Panc1 (cell line): ENCODE measurements around the gene ZNF319. TPM values are rescaled to one million over a fixed set of nuclear protein-coding genes. Genes with fewer than 3 reads are reported as not detected.

Experiments
- ATAC-seq: fragments of 200-7000 bp; cut with Tn5 transposase; 2 replicates; pipeline ENCODE4 v1.9.1; 2020; ENCODE audit warnings: mild to moderate bottlenecking, moderate library complexity
- BruUV-seq: library from RNA; stranded (reverse); fragments of 400-500 nt; replicated peaks from 2 replicates; lab custom pipeline; 2021; lab: Mats Ljungman, UMichigan
- CTCF ChIA-PET: fragments of 300-600 bp; sonication (Branson Sonifier 250); formaldehyde crosslinking; loops from one replicate; lab custom pipeline; 2022; ENCODE audit warnings: antibody characterized with exemption; lab: Charles Lee
- POLR2A ChIA-PET: fragments of 300-600 bp; sonication (Branson Sonifier 250); formaldehyde crosslinking; loops from one replicate; lab custom pipeline; 2022; ENCODE audit warnings: antibody characterized with exemption; lab: Charles Lee
- DNase-seq: peaks from one replicate; pipeline ENCODE4 v3.0.0-alpha.2; 2010; ENCODE audit warnings: low read depth, low spot score
- H3K27ac ChIP-seq: 2 replicates; pipeline ENCODE4 v1.5.1; 2011; ENCODE audit warnings: mild to moderate bottlenecking, low read length, inconsistent platforms
- H3K27me3 ChIP-seq: fragments of 200-500 bp; sonication (Bioruptor generic); 2 replicates; pipeline ENCODE4 v1.6.0; 2014; ENCODE audit warnings: low read length, inconsistent platforms; ENCODE audit not compliant: control insufficient read depth, insufficient read depth
- H3K36me3 ChIP-seq: fragments of 200-500 bp; sonication (Bioruptor generic); 2 replicates; pipeline ENCODE4 v1.5.1; 2014; ENCODE audit warnings: inconsistent platforms, mild to moderate bottlenecking, low read length, moderate library complexity; ENCODE audit not compliant: control insufficient read depth, insufficient read depth
- H3K4me1 ChIP-seq: 2 replicates; pipeline ENCODE4 v1.5.1; 2011; ENCODE audit warnings: inconsistent platforms, mild to moderate bottlenecking, low read length, moderate library complexity; ENCODE audit not compliant: control insufficient read depth, insufficient read depth
- H3K4me3 ChIP-seq, 2 experiments: 2 replicates each; pipeline ENCODE4 v1.5.1; 2011 to 2012; ENCODE audit warnings: low read depth in 2 of 2, low read length in 2 of 2, mild to moderate bottlenecking in 2 of 2, inconsistent platforms in 1 of 2, moderate library complexity in 1 of 2
- H3K9me3 ChIP-seq: fragments of 200-500 bp; sonication (Bioruptor generic); 2 replicates; pipeline ENCODE4 v1.5.1; 2014; ENCODE audit warnings: low read depth, mild to moderate bottlenecking, inconsistent platforms, low read length, moderate library complexity; ENCODE audit not compliant: control insufficient read depth, insufficient read depth
- POLR2AphosphoS5 ChIP-seq: IDR thresholded peaks from 2 replicates; pipeline ENCODE4 v1.6.1; 2012; ENCODE audit warnings: mild to moderate bottlenecking, low read depth, low read length, moderate library complexity
- SIN3A ChIP-seq: IDR thresholded peaks from 2 replicates; pipeline ENCODE4 v1.6.1; 2012; ENCODE audit warnings: low read depth, mild to moderate bottlenecking, low read length, moderate library complexity, borderline replicate concordance; ENCODE audit not compliant: insufficient read depth
- TCF7L2 ChIP-seq: IDR thresholded peaks from 2 replicates; pipeline ENCODE4 v1.6.1; 2011; ENCODE audit warnings: mild to moderate bottlenecking, low read depth, low read length, inconsistent platforms
- in situ Hi-C: cut with HindIII; loops from 2 replicates; pipeline ENCODE4 v1.10.0; 2016; ENCODE audit warnings: low sequenced_read_pairs, low pct_unique_long_range_greater_than_20kb
- intact Hi-C: fragments of 100-400 bp; cut with micrococcal nuclease; formaldehyde crosslinking; loops from one replicate; pipeline ENCODE4 v1.10.0; 2022; ENCODE audit not compliant: unreplicated experiment
- total RNA-seq: library from RNA; stranded (reverse); gene quantifications from one replicate; pipeline ENCODE4 v1.2.1, GENCODE V29; 2021; ENCODE audit not compliant: unreplicated experiment
- TF ChIP-seq, protein P1 (sequence below): fragments of 450-650 bp; IDR thresholded peaks from 2 replicates; pipeline ENCODE4 v1.5.1; 2017; ENCODE audit warnings: mild to moderate bottlenecking
- TF ChIP-seq, protein P2 (sequence below), 2 experiments: IDR thresholded peaks; 2 replicates each; pipeline ENCODE4 v1.6.1; 2011 to 2012; ENCODE audit warnings: low read depth in 2 of 2, control low read depth in 1 of 2, low read length in 1 of 2, mild to moderate bottlenecking in 1 of 2, moderate library complexity in 1 of 2; ENCODE audit not compliant: insufficient read depth in 1 of 2

ZNF319 gene
- total RNA-seq, 1 experiment from 2014 or later: 6.5 TPM

DNA sequence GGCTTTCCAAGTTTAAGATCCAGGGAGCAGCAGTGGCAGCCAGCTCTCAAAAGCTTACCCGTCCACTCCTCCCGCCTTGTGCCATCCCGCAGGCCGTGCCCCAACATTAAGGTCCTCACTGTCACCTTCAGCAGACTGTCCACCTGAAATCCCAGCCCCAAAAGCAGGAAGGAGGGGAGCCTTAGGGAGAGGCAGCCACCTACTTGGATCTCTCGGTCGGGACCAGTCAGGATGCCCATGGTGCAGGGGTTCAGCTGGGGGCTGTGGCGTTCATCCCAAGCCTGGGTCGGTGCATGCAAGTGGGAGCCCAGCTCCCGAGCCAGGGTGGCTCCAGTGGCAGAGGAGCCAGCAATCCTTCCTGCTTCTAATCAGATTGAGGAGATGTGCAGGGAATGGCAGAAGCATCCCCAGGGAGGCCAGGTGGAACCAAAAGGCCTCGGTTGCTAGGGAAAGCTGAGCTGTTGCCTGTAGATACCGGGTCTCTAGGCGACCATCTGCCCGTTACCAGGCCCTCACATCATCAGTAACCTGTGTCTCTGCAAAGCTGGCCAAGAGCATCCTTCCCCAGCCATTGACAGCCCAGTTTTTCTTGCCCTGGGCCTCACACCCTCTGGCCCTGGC is 54.2 kb downstream of the ZNF319 start:
- no peak for TF ChIP-seq TCF7L2
- no peak for TF ChIP-seq SIN3A
- no peak for TF ChIP-seq POLR2AphosphoS5
- TF ChIP-seq, protein P1, sequence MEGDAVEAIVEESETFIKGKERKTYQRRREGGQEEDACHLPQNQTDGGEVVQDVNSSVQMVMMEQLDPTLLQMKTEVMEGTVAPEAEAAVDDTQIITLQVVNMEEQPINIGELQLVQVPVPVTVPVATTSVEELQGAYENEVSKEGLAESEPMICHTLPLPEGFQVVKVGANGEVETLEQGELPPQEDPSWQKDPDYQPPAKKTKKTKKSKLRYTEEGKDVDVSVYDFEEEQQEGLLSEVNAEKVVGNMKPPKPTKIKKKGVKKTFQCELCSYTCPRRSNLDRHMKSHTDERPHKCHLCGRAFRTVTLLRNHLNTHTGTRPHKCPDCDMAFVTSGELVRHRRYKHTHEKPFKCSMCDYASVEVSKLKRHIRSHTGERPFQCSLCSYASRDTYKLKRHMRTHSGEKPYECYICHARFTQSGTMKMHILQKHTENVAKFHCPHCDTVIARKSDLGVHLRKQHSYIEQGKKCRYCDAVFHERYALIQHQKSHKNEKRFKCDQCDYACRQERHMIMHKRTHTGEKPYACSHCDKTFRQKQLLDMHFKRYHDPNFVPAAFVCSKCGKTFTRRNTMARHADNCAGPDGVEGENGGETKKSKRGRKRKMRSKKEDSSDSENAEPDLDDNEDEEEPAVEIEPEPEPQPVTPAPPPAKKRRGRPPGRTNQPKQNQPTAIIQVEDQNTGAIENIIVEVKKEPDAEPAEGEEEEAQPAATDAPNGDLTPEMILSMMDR: no peak
- TF ChIP-seq, protein P2, sequence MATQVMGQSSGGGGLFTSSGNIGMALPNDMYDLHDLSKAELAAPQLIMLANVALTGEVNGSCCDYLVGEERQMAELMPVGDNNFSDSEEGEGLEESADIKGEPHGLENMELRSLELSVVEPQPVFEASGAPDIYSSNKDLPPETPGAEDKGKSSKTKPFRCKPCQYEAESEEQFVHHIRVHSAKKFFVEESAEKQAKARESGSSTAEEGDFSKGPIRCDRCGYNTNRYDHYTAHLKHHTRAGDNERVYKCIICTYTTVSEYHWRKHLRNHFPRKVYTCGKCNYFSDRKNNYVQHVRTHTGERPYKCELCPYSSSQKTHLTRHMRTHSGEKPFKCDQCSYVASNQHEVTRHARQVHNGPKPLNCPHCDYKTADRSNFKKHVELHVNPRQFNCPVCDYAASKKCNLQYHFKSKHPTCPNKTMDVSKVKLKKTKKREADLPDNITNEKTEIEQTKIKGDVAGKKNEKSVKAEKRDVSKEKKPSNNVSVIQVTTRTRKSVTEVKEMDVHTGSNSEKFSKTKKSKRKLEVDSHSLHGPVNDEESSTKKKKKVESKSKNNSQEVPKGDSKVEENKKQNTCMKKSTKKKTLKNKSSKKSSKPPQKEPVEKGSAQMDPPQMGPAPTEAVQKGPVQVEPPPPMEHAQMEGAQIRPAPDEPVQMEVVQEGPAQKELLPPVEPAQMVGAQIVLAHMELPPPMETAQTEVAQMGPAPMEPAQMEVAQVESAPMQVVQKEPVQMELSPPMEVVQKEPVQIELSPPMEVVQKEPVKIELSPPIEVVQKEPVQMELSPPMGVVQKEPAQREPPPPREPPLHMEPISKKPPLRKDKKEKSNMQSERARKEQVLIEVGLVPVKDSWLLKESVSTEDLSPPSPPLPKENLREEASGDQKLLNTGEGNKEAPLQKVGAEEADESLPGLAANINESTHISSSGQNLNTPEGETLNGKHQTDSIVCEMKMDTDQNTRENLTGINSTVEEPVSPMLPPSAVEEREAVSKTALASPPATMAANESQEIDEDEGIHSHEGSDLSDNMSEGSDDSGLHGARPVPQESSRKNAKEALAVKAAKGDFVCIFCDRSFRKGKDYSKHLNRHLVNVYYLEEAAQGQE (IDR thresholded peaks at IDR 0.05; ENCODE audit: insufficient read depth in 1 of 2, low read depth in 2 of 2, low read length in 1 of 2): no peak
- no TSS peak for BruUV-seq
- H3K4me3 ChIP-seq: no peak overlapping the region

DNA sequence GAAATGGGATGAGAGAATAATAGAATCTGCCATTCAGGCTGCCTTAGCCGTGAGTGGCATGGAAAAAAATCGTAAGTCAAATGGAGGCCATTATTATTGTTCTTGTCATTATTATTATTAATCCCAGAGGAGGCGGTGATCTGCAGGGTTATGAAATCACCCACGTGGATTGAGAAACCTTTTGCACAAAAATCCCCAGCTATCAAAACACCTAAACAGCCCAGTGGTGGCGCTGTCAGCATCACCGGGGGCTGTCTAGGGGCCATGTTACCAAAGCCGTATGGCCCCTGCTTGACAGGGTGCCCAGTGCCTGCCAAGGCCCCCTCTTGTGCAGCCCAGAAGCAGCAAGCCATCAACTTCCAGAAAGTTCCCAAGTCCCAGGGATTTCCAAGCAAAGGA is 54.7 kb downstream of the ZNF319 start:
- ChIA-PET CTCF (no interaction called here), POLR2A (no interaction called here)

More for the DNA sequence above, 54.2 kb downstream of the ZNF319 start:
- ChIA-PET POLR2A (interaction anchor here (0.6 kb wide), 1 partner anchor 430 kb away, joined by 15 read pairs; no protein-coding TSS in a partner anchor), CTCF (no interaction called here)
- Histone ChIP-seq H3K27ac (no peak overlapping the region), H3K9me3 (no peaks in the 10 kb centered on the region), H3K4me1 (no peaks in the 10 kb centered on the region), H3K27me3 (no peaks in the 10 kb centered on the region), H3K36me3 (no peaks in the 10 kb centered on the region)
- ATAC-seq (no peak), DNase-seq (no peak)
- intact Hi-C loops (no loop called here), in situ Hi-C loops (no loop called here)

More for the DNA sequence above, 54.7 kb downstream of the ZNF319 start:
- no peak overlapping the region for H3K27ac ChIP-seq
- intact Hi-C loops (no loop called here), in situ Hi-C loops (no loop called here)
- H3K9me3 ChIP-seq: no peaks in the 10 kb centered on the region
- BruUV-seq: no TSS peak
- H3K36me3 ChIP-seq: no peaks in the 10 kb centered on the region
- DNase-seq (no peak), ATAC-seq (no peak)
- H3K4me1 ChIP-seq: no peaks in the 10 kb centered on the region
- TF ChIP-seq POLR2AphosphoS5: no peak
- TF ChIP-seq SIN3A: no peak
- TF ChIP-seq, protein P2 (IDR thresholded peaks at IDR 0.05; ENCODE audit: insufficient read depth in 1 of 2, low read depth in 2 of 2, low read length in 1 of 2): no peak
- no peak for TF ChIP-seq TCF7L2
- TF ChIP-seq, protein P1: no peak; the same call in 1 of the 2 replicates
- H3K4me3 ChIP-seq: no peak overlapping the region
- H3K27me3 ChIP-seq: no peaks in the 10 kb centered on the region; the same call in 1 of the 2 replicates
